H1 (cell line): ENCODE results near the gene CACNG3. TPM values are rescaled to one million over a fixed set of nuclear protein-coding genes. Genes with fewer than 3 reads are reported as not detected.

Experiments used
- CTCF ChIA-PET: fragments of 300-600 bp; sonication (Branson Sonifier 250); formaldehyde crosslinking; loops from one replicate; lab custom pipeline; 2021; ENCODE audit not compliant: partially characterized antibody; lab: Charles Lee
- POLR2A ChIA-PET: fragments of 300-600 bp; sonication (Branson Sonifier 250); formaldehyde crosslinking; loops from one replicate; lab custom pipeline; 2021; ENCODE audit warnings: inconsistent platforms; ENCODE audit not compliant: partially characterized antibody; lab: Charles Lee
- DNase-seq, 2 experiments: peaks; one replicate each; pipeline versions ENCODE4 v3.0.0 to v3.0.0-alpha.2; 2010 to 2022; ENCODE audit warnings: low spot score in 2 of 2, low read depth in 1 of 2, mixed read lengths in 1 of 2
- FAIRE-seq: peaks from 2 replicates; lab custom pipeline; 2011; peaks lifted over from hg19 to GRCh38; lab: Jason Lieb, UNC
- H2AFZ ChIP-seq: 2 replicates; pipeline ENCODE4 v1.8.1; 2012; ENCODE audit warnings: low read length, inconsistent platforms
- H2AK5ac ChIP-seq: 2 replicates; pipeline ENCODE4 v1.6.1; 2013; ENCODE audit warnings: low read depth, low read length
- H2BK120ac ChIP-seq: replicated peaks from 2 replicates; pipeline ENCODE3; 2013; ENCODE audit warnings: low read depth, low read length, inconsistent platforms
- H2BK12ac ChIP-seq: 2 replicates; pipeline ENCODE4 v1.6.1; 2013; ENCODE audit warnings: low read depth, low read length
- H2BK15ac ChIP-seq: 2 replicates; pipeline ENCODE4 v1.6.1; 2013; ENCODE audit warnings: low read length
- H2BK20ac ChIP-seq: 2 replicates; pipeline ENCODE4 v1.6.1; 2013; ENCODE audit warnings: low read length
- H2BK5ac ChIP-seq: 2 replicates; pipeline ENCODE4 v1.6.1; 2013; ENCODE audit warnings: low read depth, low read length
- H3K14ac ChIP-seq: 2 replicates; pipeline ENCODE4 v1.6.1; 2013; ENCODE audit warnings: inconsistent platforms; ENCODE audit not compliant: insufficient read length
- H3K18ac ChIP-seq: 2 replicates; pipeline ENCODE4 v1.6.1; 2013; ENCODE audit warnings: low read length; ENCODE audit errors: extremely low read depth
- H3K23ac ChIP-seq: 2 replicates; pipeline ENCODE4 v1.6.1; 2013; ENCODE audit warnings: inconsistent platforms; ENCODE audit not compliant: insufficient read length
- H3K23me2 ChIP-seq: 2 replicates; pipeline ENCODE4 v1.6.1; 2013; ENCODE audit warnings: low read depth, low read length
- H3K27ac ChIP-seq: 2 replicates; pipeline ENCODE4 v1.6.1; 2011; ENCODE audit warnings: low read depth, low read length, inconsistent platforms
- H3K27me3 ChIP-seq, 4 experiments: replicated peaks in 1 of 4; 1 replicate in 1 of 4; 2 replicates in 3 of 4; pipeline versions ENCODE4 v1.6.1 to v1.8.1; 2011 to 2013; ENCODE audit warnings: low read length in 3 of 4, mild to moderate bottlenecking in 3 of 4, inconsistent platforms in 2 of 4, mixed read lengths in 2 of 4, moderate library complexity in 1 of 4; ENCODE audit not compliant: control insufficient read depth in 3 of 4, insufficient read depth in 3 of 4; ENCODE audit errors: extremely low read depth in 1 of 4
- H3K36me3 ChIP-seq, 4 experiments: 2 replicates each; pipeline versions ENCODE4 v1.6.1 to v1.8.1; 2011 to 2013; ENCODE audit warnings: mild to moderate bottlenecking in 4 of 4, low read length in 3 of 4, moderate library complexity in 2 of 4, control low read depth in 1 of 4, inconsistent platforms in 1 of 4; ENCODE audit not compliant: insufficient read depth in 4 of 4, control insufficient read depth in 2 of 4
- H3K4ac ChIP-seq: replicated peaks from 2 replicates; pipeline ENCODE3; 2013; ENCODE audit warnings: low read length, low read depth, mixed read lengths, inconsistent platforms; ENCODE audit not compliant: insufficient read length
- H3K4me1 ChIP-seq, 4 experiments: replicated peaks in 1 of 4; 1 replicate in 1 of 4; 2 replicates in 3 of 4; pipeline versions ENCODE4 v1.6.1 to v1.8.1; 2011 to 2013; ENCODE audit warnings: low read length in 3 of 4, inconsistent platforms in 2 of 4, mixed read lengths in 1 of 4; ENCODE audit not compliant: insufficient read depth in 4 of 4, control insufficient read depth in 3 of 4
- H3K4me2 ChIP-seq, 2 experiments: 2 replicates each; pipeline versions ENCODE4 v1.6.1 to v1.8.1; 2011 to 2013; ENCODE audit warnings: low read depth in 2 of 2, low read length in 2 of 2, control low read depth in 1 of 2, inconsistent platforms in 1 of 2, mild to moderate bottlenecking in 1 of 2; ENCODE audit not compliant: insufficient read depth in 1 of 2
- H3K4me3 ChIP-seq, 4 experiments: fragments of 200-600, 300-600 bp in 1 of 4; sonication (generic), shearing (Covaris generic), sonication (Bioruptor Twin) in 1 of 4; 2 replicates each; pipeline versions ENCODE4 v1.5.1 to v1.8.1; 2011 to 2016; ENCODE audit warnings: low read length in 4 of 4, low read depth in 3 of 4, control low read depth in 2 of 4, inconsistent platforms in 2 of 4, mild to moderate bottlenecking in 2 of 4, mixed read lengths in 1 of 4, moderate library complexity in 1 of 4; ENCODE audit not compliant: insufficient read depth in 2 of 4; ENCODE audit errors: extremely low read depth in 1 of 4
- H3K56ac ChIP-seq: replicated peaks from 2 replicates; pipeline ENCODE3; 2013; ENCODE audit warnings: low read depth, mild to moderate bottlenecking, mixed read lengths, low read length, inconsistent platforms; ENCODE audit not compliant: insufficient read length
- H3K79me1 ChIP-seq: 2 replicates; pipeline ENCODE4 v1.6.1; 2013; ENCODE audit warnings: low read depth, low read length, control low read depth
- H3K79me2 ChIP-seq, 2 experiments: 2 replicates each; pipeline versions ENCODE4 v1.6.1 to v1.8.1; 2012 to 2013; ENCODE audit warnings: low read length in 2 of 2, mild to moderate bottlenecking in 2 of 2, inconsistent platforms in 1 of 2; ENCODE audit not compliant: insufficient read depth in 2 of 2, control insufficient read depth in 1 of 2
- H3K9ac ChIP-seq, 4 experiments: replicated peaks in 1 of 4; 1 replicate in 1 of 4; 2 replicates in 3 of 4; pipeline versions ENCODE4 v1.6.1 to v1.8.1; 2011 to 2013; ENCODE audit warnings: low read depth in 3 of 4, low read length in 3 of 4, control low read depth in 2 of 4, mild to moderate bottlenecking in 2 of 4, moderate library complexity in 2 of 4, inconsistent platforms in 1 of 4; ENCODE audit errors: extremely low read depth in 1 of 4
- H3K9me3 ChIP-seq, 2 experiments: 2 replicates each; pipeline versions ENCODE4 v1.6.1 to v1.8.1; 2012 to 2013; ENCODE audit warnings: mild to moderate bottlenecking in 2 of 2, moderate library complexity in 2 of 2, control low read depth in 1 of 2, inconsistent platforms in 1 of 2, low read depth in 1 of 2, low read length in 1 of 2, mixed read lengths in 1 of 2; ENCODE audit not compliant: insufficient read depth in 2 of 2
- H4K20me1 ChIP-seq, 2 experiments: replicated peaks in 1 of 2; 2 replicates each; pipeline versions ENCODE3 to v1.8.1; 2011 to 2013; ENCODE audit warnings: inconsistent platforms in 2 of 2, low read length in 2 of 2, mild to moderate bottlenecking in 1 of 2; ENCODE audit not compliant: insufficient read depth in 2 of 2, control insufficient read depth in 1 of 2
- H4K5ac ChIP-seq: 2 replicates; pipeline ENCODE4 v1.6.1; 2013; ENCODE audit warnings: low read length, low read depth, mixed read lengths, inconsistent platforms; ENCODE audit not compliant: insufficient read length
- H4K8ac ChIP-seq: 2 replicates; pipeline ENCODE4 v1.8.0; 2013; ENCODE audit warnings: mild to moderate bottlenecking, moderate library complexity, low read length, inconsistent platforms; ENCODE audit not compliant: insufficient read depth; ENCODE audit errors: extremely low read depth
- H4K91ac ChIP-seq: replicated peaks from 2 replicates; pipeline ENCODE3; 2013; ENCODE audit warnings: low read length, mixed read lengths, inconsistent platforms; ENCODE audit not compliant: insufficient read length
- CEBPB ChIP-seq: IDR thresholded peaks from 2 replicates; pipeline ENCODE4 v1.6.1; 2012; ENCODE audit warnings: low read depth, low read length
- CHD2 ChIP-seq: IDR thresholded peaks from 2 replicates; pipeline ENCODE4 v1.6.1; 2012; ENCODE audit warnings: low read length, improper control_type of control experiment
- EZH2 ChIP-seq: fragments of 200-600 bp; sonication (generic); IDR thresholded peaks from 2 replicates; pipeline ENCODE4 v1.7.1; 2012; ENCODE audit warnings: low read depth, mild to moderate bottlenecking, moderate library complexity, low read length, inconsistent platforms; ENCODE audit not compliant: severe bottlenecking
- GTF2F1 ChIP-seq: IDR thresholded peaks from 2 replicates; pipeline ENCODE4 v1.6.1; 2012; ENCODE audit warnings: low read depth, low read length, improper control_type of control experiment, borderline replicate concordance
- RFX5 ChIP-seq: IDR thresholded peaks from 2 replicates; pipeline ENCODE4 v1.6.1; 2011; ENCODE audit warnings: low read depth, low read length, improper control_type of control experiment, borderline replicate concordance
- RXRA ChIP-seq: IDR thresholded peaks from 2 replicates; pipeline ENCODE4 v1.6.1; 2011; ENCODE audit warnings: low read depth, mild to moderate bottlenecking, low read length, moderate library complexity; ENCODE audit not compliant: insufficient read depth
- SIX5 ChIP-seq: IDR thresholded peaks from 2 replicates; pipeline ENCODE4 v1.6.1; 2011; ENCODE audit warnings: mild to moderate bottlenecking, low read depth, low read length
- WGBS, 2 experiments: shearing (Covaris generic) in 1 of 2; methylation state at CpG; one replicate each; pipeline versions ENCODE4 v1.1.6 to v1.1.7; 2013 to 2015; ENCODE audit warnings: low lambda C conversion rate in 2 of 2, mixed read lengths in 2 of 2, inconsistent platforms in 1 of 2, low coverage in 1 of 2, missing lambda C conversion rate in 1 of 2; ENCODE audit not compliant: insufficient replicate concordance in 2 of 2, insufficient coverage in 1 of 2, insufficient read length in 1 of 2; ENCODE audit errors: extremely low coverage in 1 of 2, missing lambda C conversion rate in 1 of 2; 5-methylcytosine and 5-hydroxymethylcytosine counted together
- polyA plus RNA-seq, 7 experiments: library from polyadenylated mRNA; depleted of rRNA in 3 of 7; stranded (reverse) in 5 of 7; unstranded in 2 of 7; fragments of >200 nt in 5 of 7; fragments of 200-250 nt in 2 of 7; gene quantifications; 1 replicate in 5 of 7; 2 replicates in 1 of 7; 4 replicates in 1 of 7; pipeline versions ENCODE4 v1.2.1 to v1.2.3, GENCODE V29; 2011 to 2013; ENCODE audit warnings: missing spikeins in 2 of 7, mixed read lengths in 2 of 7
- total RNA-seq: library from RNA; stranded (reverse); fragmentation: NEBNext Ultra II Directional; extraction: Animal tissue kit (Norgen Biotek cat#: 25700); gene quantifications from 2 replicates; pipeline ENCODE4 v1.2.1, GENCODE V29; 2021

CACNG3 gene
- total and polyA plus RNA-seq, 2 of the 8 experiments (the other 6 are each of a cell fraction or from before 2014, with no cell fraction given), result 0.12 TPM; not detected in 1

GRCh38 chr16:24234737-24235136, 21.4 kb upstream of the CACNG3 start:
- H3K23me2 ChIP-seq, result no peaks in the 10 kb centered on the region
- 90% methylated on average over 5 of the region's 5 CpGs; no CpG with 5 or more reads in 1 of the 2 experiments for WGBS, 2 experiments
- no peaks in the 10 kb centered on the region for H3K36me3 ChIP-seq
- no peak overlapping the region for H3K4me2 ChIP-seq
- no peak overlapping the region for H2BK5ac ChIP-seq
- no peak overlapping the region for H3K4me3 ChIP-seq
- no peak overlapping the region for H3K27ac ChIP-seq
- H2BK120ac ChIP-seq, result no peak overlapping the region
- no peaks in the 10 kb centered on the region for H3K27me3 ChIP-seq
- H2BK12ac ChIP-seq, result no peak overlapping the region
- no peak for FAIRE-seq
- TF ChIP-seq GTF2F1 (no peak), RFX5 (no peak), RXRA (no peak), EZH2 (no peak), SIX5 (no peak), CEBPB (no peak), CHD2 (no peak)
- H4K8ac ChIP-seq, result no peak overlapping the region
- H2BK20ac ChIP-seq, result no peak overlapping the region
- H3K14ac ChIP-seq, result no peak overlapping the region
- ChIA-PET POLR2A (no interaction called here), CTCF (interaction anchor here (0.7 to 1.5 kb wide), 5 partner anchors 15 to 164 kb away, joined by 3 to 9 read pairs (median 3); no protein-coding TSS in a partner anchor)
- H3K79me2 ChIP-seq, result no peaks in the 10 kb centered on the region
- H2BK15ac ChIP-seq, result no peak overlapping the region
- no peak overlapping the region for H2AK5ac ChIP-seq
- no peak overlapping the region for H3K18ac ChIP-seq
- H3K9me3 ChIP-seq, result peaks cover 0 to 5% of the 10 kb centered on the region in 2 experiments; a peak in 1 of 4 replicates
- H3K4me1 ChIP-seq, result no peaks in the 10 kb centered on the region
- H4K20me1 ChIP-seq, result no peaks in the 10 kb centered on the region
- no peak overlapping the region for H2AFZ ChIP-seq
- no peak overlapping the region for H3K4ac ChIP-seq
- H3K56ac ChIP-seq, result no peak overlapping the region
- no peaks in the 10 kb centered on the region for H3K79me1 ChIP-seq
- H4K5ac ChIP-seq, result no peak overlapping the region
- no peak overlapping the region for H4K91ac ChIP-seq
- no peak overlapping the region for H3K9ac ChIP-seq
- no peak overlapping the region for H3K23ac ChIP-seq
- no peak for DNase-seq
